HepG2 (cell line): ENCODE measurements around the gene CBFA2T2. TPM values are rescaled to one million over a fixed set of nuclear protein-coding genes. Genes with fewer than 3 reads are reported as not detected.

Source experiments
- ATF1 ChIP-seq: IDR thresholded peaks from 2 replicates; pipeline ENCODE4 v1.6.1; 2016; ENCODE audit warnings: mild to moderate bottlenecking, control low read depth
- GATA4 ChIP-seq: sonication (generic); IDR thresholded peaks from 2 replicates; pipeline ENCODE4 v1.6.1; 2016; ENCODE audit warnings: antibody characterized with exemption, low read depth, borderline replicate concordance
- GATAD1 ChIP-seq: IDR thresholded peaks from 2 replicates; pipeline ENCODE4 v1.6.1; 2016; ENCODE audit warnings: missing genetic modification reagents, missing compliant biosample characterization
- GRHL1 ChIP-seq: sonication (generic); formaldehyde crosslinking; conservative IDR thresholded peaks from 2 replicates; pipeline ENCODE4 v1.8.0; 2022; ENCODE audit warnings: missing genetic modification reagents
- KDM4B ChIP-seq: sonication (generic); formaldehyde crosslinking; IDR thresholded peaks from 2 replicates; pipeline ENCODE4 v1.4.0; 2020; ENCODE audit warnings: missing genetic modification reagents
- PHF5A ChIP-seq: IDR thresholded peaks from one replicate; pipeline ENCODE4 v1.6.1; 2018; ENCODE audit warnings: low read depth, missing genetic modification reagents; ENCODE audit not compliant: unreplicated experiment
- RNF2 ChIP-seq: fragments of 450-650 bp; conservative IDR thresholded peaks from 2 replicates; pipeline ENCODE4 v1.6.1; 2016; ENCODE audit warnings: low read depth
- SRF ChIP-seq: IDR thresholded peaks from 2 replicates; pipeline ENCODE4 v1.6.1; 2011; ENCODE audit warnings: mild to moderate bottlenecking, low read depth, low read length, moderate library complexity
- ZKSCAN5 ChIP-seq: sonication (generic); formaldehyde crosslinking; IDR thresholded peaks from 2 replicates; pipeline ENCODE4 v1.5.1; 2020; ENCODE audit warnings: mild to moderate bottlenecking, missing genetic modification reagents
- ZMYM2 ChIP-seq: sonication (generic); formaldehyde crosslinking; IDR thresholded peaks from 2 replicates; pipeline ENCODE4 v1.8.0; 2022; ENCODE audit warnings: mild to moderate bottlenecking, missing genetic modification reagents
- ZNF564 ChIP-seq: sonication (generic); formaldehyde crosslinking; IDR thresholded peaks from 2 replicates; pipeline ENCODE4 v1.8.1; 2023; ENCODE audit warnings: mild to moderate bottlenecking, missing genetic modification reagents
- ZNF615 ChIP-seq: sonication (generic); formaldehyde crosslinking; IDR thresholded peaks from 2 replicates; pipeline ENCODE4 v1.5.0; 2020; ENCODE audit warnings: mild to moderate bottlenecking, missing genetic modification reagents, borderline replicate concordance
- ZNF616 ChIP-seq: sonication (generic); formaldehyde crosslinking; IDR thresholded peaks from 2 replicates; pipeline ENCODE4 v1.5.0; 2020; ENCODE audit warnings: low read depth, mild to moderate bottlenecking, missing genetic modification reagents
- polyA plus RNA-seq, 8 experiments: library from polyadenylated mRNA; depleted of rRNA in 3 of 8; stranded (reverse) in 7 of 8; unstranded in 1 of 8; fragments of >200 nt; fragmentation: Illumina TruSeq in 4 of 8; extraction: Trizol in 4 of 8; gene quantifications; 2 replicates each; pipeline versions ENCODE4 v1.2.1 to v1.2.3, GENCODE V29; 2011 to 2016; ENCODE audit warnings: low read depth in 4 of 8, missing spikeins in 1 of 8, mixed read lengths in 1 of 8; ENCODE audit not compliant: insufficient read depth in 1 of 8
- total RNA-seq, 5 experiments: library from RNA; depleted of rRNA; stranded (reverse); fragments of >200 nt; fragmentation: Illumina TruSeq; extraction: Trizol; gene quantifications; 2 replicates each; pipeline ENCODE4 v1.2.3, GENCODE V29; 2016; ENCODE audit warnings: low read depth in 1 of 5
- TF ChIP-seq, protein P1 (sequence below): sonication (generic); formaldehyde crosslinking; IDR thresholded peaks from 2 replicates; pipeline ENCODE4 v1.9.0; 2021; ENCODE audit warnings: missing genetic modification reagents, borderline replicate concordance
- TF ChIP-seq, protein P2 (sequence below): IDR thresholded peaks from 2 replicates; pipeline ENCODE4 v1.6.1; 2016; ENCODE audit warnings: missing biosample characterization, missing genetic modification reagents, low read depth
- TF ChIP-seq, protein P3 (sequence below): sonication (generic); formaldehyde crosslinking; IDR thresholded peaks from 2 replicates; pipeline ENCODE4 v1.4.0; 2020; ENCODE audit warnings: missing genetic modification reagents

CBFA2T2 gene
- total and polyA plus RNA-seq, 2 of the 13 experiments (the other 11 are each of a cell fraction or from before 2014, with no cell fraction given) = 6.3 to 21.2 TPM

DNA sequence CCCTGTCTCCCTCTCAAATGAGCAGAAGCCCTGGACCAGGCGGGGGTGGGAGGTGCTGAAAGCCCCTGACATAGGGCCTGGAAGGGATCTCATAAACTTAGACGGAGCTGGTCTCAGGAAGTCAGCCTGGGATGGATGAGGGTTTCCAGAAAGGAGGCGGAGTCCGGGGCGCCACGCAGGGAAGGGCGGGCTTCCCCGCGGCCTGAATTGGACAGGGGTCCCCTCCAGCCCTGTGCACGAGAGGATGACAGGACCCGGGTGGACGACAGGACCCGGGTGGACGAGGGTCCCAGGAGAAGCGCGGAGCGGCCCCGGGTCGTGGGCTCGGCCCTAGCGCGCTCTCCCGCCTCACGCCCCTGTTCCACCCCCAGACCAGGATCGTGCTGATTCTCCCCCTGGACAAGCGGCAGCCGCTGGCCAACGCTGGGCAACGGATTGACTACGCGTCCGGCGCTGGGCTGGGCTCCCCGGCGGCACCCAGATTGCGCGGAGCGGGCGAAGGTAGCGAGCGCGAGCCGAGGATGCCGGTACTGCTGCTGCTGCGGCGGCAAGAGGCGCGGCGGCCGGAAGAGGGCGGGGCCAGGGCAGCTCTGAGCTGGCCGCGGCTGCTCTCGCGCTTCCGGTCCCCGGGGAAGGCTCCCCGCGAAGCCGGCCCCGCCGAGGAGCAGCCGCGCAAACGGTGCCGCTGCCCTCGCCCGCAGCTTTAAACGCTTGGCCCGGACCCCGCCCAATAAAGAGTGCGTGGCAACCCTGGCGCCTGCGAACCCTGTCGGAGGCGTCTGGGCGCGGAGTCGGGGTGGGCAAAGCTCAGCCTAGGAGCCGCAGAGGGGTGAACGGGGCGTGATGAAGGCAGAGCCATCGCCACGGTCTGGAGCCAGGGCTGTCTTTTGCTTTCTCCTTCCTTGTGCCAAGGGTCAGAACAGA lies 173.5 kb downstream of the CBFA2T2 start (continued):
- TF ChIP-seq, protein P1, sequence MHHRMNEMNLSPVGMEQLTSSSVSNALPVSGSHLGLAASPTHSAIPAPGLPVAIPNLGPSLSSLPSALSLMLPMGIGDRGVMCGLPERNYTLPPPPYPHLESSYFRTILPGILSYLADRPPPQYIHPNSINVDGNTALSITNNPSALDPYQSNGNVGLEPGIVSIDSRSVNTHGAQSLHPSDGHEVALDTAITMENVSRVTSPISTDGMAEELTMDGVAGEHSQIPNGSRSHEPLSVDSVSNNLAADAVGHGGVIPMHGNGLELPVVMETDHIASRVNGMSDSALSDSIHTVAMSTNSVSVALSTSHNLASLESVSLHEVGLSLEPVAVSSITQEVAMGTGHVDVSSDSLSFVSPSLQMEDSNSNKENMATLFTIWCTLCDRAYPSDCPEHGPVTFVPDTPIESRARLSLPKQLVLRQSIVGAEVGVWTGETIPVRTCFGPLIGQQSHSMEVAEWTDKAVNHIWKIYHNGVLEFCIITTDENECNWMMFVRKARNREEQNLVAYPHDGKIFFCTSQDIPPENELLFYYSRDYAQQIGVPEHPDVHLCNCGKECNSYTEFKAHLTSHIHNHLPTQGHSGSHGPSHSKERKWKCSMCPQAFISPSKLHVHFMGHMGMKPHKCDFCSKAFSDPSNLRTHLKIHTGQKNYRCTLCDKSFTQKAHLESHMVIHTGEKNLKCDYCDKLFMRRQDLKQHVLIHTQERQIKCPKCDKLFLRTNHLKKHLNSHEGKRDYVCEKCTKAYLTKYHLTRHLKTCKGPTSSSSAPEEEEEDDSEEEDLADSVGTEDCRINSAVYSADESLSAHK (CRISPR knock-in tag) = no peak
- TF ChIP-seq GATA4 = peak; percentile 78; the same call in 1 of the 2 replicates
- TF ChIP-seq ZKSCAN5 (CRISPR knock-in tag) = no peak
- TF ChIP-seq ZNF564 (CRISPR knock-in tag) = peak; percentile 77
- TF ChIP-seq ZMYM2 (CRISPR knock-in tag) = peak; percentile 37; the same call in 1 of the 2 replicates
- TF ChIP-seq GRHL1 (CRISPR knock-in tag) = no peak
- no peak for TF ChIP-seq KDM4B (CRISPR knock-in tag)
- peak; percentile 34 for TF ChIP-seq ZNF616 (CRISPR knock-in tag)
- TF ChIP-seq, protein P2, sequence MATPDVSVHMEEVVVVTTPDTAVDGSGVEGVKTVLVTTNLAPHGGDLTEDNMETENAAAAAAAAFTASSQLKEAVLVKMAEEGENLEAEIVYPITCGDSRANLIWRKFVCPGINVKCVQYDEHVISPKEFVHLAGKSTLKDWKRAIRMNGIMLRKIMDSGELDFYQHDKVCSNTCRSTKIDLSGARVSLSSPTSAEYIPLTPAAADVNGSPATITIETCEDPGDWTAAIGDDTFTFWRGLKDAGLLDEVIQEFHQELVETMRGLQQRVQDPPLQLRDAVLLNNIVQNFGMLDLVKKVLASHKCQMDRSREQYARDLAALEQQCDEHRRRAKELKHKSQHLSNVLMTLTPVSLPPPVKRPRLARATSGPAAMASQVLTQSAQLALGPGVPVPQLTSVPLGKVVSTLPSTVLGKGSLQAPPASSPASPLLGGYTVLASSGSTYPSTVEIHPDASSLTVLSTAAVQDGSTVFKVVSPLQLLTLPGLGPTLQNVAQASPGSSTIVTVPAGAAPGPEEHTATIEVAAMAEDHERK (CRISPR knock-in tag) = no peak; the same call in 1 of the 2 replicates
- no peak for TF ChIP-seq ATF1
- no peak for TF ChIP-seq SRF
- TF ChIP-seq, protein P3, sequence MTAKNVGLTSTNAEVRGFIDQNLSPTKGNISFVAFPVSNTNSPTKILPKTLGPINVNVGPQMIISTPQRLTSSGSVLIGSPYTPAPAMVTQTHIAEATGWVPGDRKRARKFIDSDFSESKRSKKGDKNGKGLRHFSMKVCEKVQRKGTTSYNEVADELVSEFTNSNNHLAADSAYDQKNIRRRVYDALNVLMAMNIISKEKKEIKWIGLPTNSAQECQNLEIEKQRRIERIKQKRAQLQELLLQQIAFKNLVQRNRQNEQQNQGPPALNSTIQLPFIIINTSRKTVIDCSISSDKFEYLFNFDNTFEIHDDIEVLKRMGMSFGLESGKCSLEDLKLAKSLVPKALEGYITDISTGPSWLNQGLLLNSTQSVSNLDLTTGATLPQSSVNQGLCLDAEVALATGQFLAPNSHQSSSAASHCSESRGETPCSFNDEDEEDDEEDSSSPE (CRISPR knock-in tag) = peak; percentile 87
- peak; percentile 78 for TF ChIP-seq GATAD1 (CRISPR knock-in tag)
- TF ChIP-seq PHF5A (CRISPR knock-in tag) = no peak
- peak; percentile 45; the same call in 1 of the 2 replicates for TF ChIP-seq RNF2
- TF ChIP-seq ZNF615 (CRISPR knock-in tag) = no peak; the same call in 1 of the 2 replicates
